Activated CD8-positive, alpha-beta memory T cell treated with anti-CD3 and anti-CD28 coated beads, Interleukin-2, amount 50 U/mL, for 1 hour (primary cell): Measurements from ENCODE around the gene FYCO1.
"Not testable (repeated sequence)": the region's sequence is repeated elsewhere in the genome, so short reads cannot be mapped to it uniquely, and the experiment has no call there.

Source experiments
- DNase-seq: peaks from one replicate; pipeline ENCODE4 v3.0.0-alpha.2; 2020; ENCODE audit errors: extremely low read depth

FYCO1 gene

GRCh38 chr3:45995236-45996192, at the start of gene FYCO1:
Gene FYCO1 (minus strand): TSS chr3:45995824. CDS start chr3:45984910, 10,914 bp downstream.
- DNase-seq, result peak; percentile 59

GRCh38 chr3:46038916-46039315, 43.3 kb upstream of the FYCO1 start:
- no peak for DNase-seq

- DNase-seq, result not testable (repeated sequence)
These were observed 42.4 kb upstream of the FYCO1 start for GRCh38 chr3:46038071-46038470.

- DNase-seq, result no peak
These were observed 40.6 kb upstream of the FYCO1 start for GRCh38 chr3:46036191-46036590.

GRCh38 chr3:46031747-46032146, 36.1 kb upstream of the FYCO1 start:
- DNase-seq, result no peak

GRCh38 chr3:46031269-46031668, 35.6 kb upstream of the FYCO1 start:
- DNase-seq, result no peak

- no peak for DNase-seq
These were observed 35.0 kb upstream of the FYCO1 start for GRCh38 chr3:46030626-46031025.

- no peak for DNase-seq
These were observed 34.4 kb upstream of the FYCO1 start for GRCh38 chr3:46029953-46030543.

GRCh38 chr3:46027736-46028397, 32.2 kb upstream of the FYCO1 start:
- no peak for DNase-seq

- DNase-seq, result no peak
These were observed 31.5 kb upstream of the FYCO1 start, which contains the start of gene XCR1 for GRCh38 chr3:46027021-46027705. Gene XCR1 (minus strand): TSS chr3:46027483. CDS start chr3:46021947, 5,536 bp downstream.

GRCh38 chr3:46025139-46025538, 29.5 kb upstream of the FYCO1 start:
- DNase-seq, result no peak

GRCh38 chr3:46024131-46024530, 28.5 kb upstream of the FYCO1 start:
- no peak for DNase-seq

GRCh38 chr3:46022909-46023785, 27.5 kb upstream of the FYCO1 start:
- no peak for DNase-seq

- DNase-seq, result no peak
These were observed 25.9 kb upstream of the FYCO1 start for GRCh38 chr3:46021516-46021915.

GRCh38 chr3:46020766-46021510, 25.3 kb upstream of the FYCO1 start:
- no peak for DNase-seq

GRCh38 chr3:46019707-46020106, 24.1 kb upstream of the FYCO1 start:
- DNase-seq, result no peak

GRCh38 chr3:46017720-46018119, 22.1 kb upstream of the FYCO1 start:
- no peak for DNase-seq

- no peak for DNase-seq
These were observed 17.9 kb upstream of the FYCO1 start for GRCh38 chr3:46013316-46014094.

GRCh38 chr3:46012246-46012645, 16.6 kb upstream of the FYCO1 start:
- no peak for DNase-seq
